Uterus (tissue), 4 donors: ENCODE measurements around the gene NPTXR. TPM values are rescaled to one million over a fixed set of nuclear protein-coding genes. Genes with fewer than 3 reads are reported as not detected.

Source experiments
- DNase-seq, 2 donors: peaks; one replicate each; pipeline ENCODE4 v3.0.0-alpha.2; 2019 to 2020
- H3K27ac ChIP-seq, 2 donors: fragments of 200-600 bp; sonication (generic); 1 replicate in 1 of 2; 2 replicates in 1 of 2; pipeline ENCODE4 v1.5.1; 2016 to 2018
- H3K27me3 ChIP-seq, 2 donors: fragments of 200-600 bp; sonication (generic); one replicate each; pipeline ENCODE4 v1.5.1; 2018 to 2019; ENCODE audit warnings: control low read depth in 1 of 2
- H3K36me3 ChIP-seq, 2 donors: fragments of 200-600 bp; sonication (generic); one replicate each; pipeline ENCODE4 v1.5.1; 2019; ENCODE audit warnings: control low read depth in 1 of 2
- H3K4me1 ChIP-seq, 2 donors: fragments of 200-600 bp; sonication (generic); one replicate each; pipeline ENCODE4 v1.5.1; 2018 to 2019; ENCODE audit warnings: control low read depth in 1 of 2
- H3K4me3 ChIP-seq, 2 donors: fragments of 200-600 bp; sonication (generic); 1 replicate in 1 of 2; 2 replicates in 1 of 2; pipeline ENCODE4 v1.5.1; 2018 to 2019; ENCODE audit warnings: mild to moderate bottlenecking in 1 of 2
- H3K9me3 ChIP-seq, 2 donors: fragments of 200-600 bp; sonication (generic); one replicate each; pipeline ENCODE4 v1.5.1; 2019; ENCODE audit warnings: control low read depth in 1 of 2
- POLR2A ChIP-seq, 2 donors: fragments of 450-650 bp; IDR thresholded peaks; one replicate each; pipeline ENCODE4 v1.6.1; 2016; ENCODE audit warnings: antibody characterized with exemption in 2 of 2, mild to moderate bottlenecking in 1 of 2, moderate library complexity in 1 of 2
- intact Hi-C: fragments of 100-400 bp; cut with DNase I; formaldehyde crosslinking; loops from one replicate; pipeline ENCODE4 v1.15.1; 2023; ENCODE audit warnings: low total_unique reads
- total RNA-seq, 4 donors: library from RNA; depleted of rRNA in 3 of 4; stranded (reverse); fragments of >200 nt in 3 of 4; gene quantifications; one replicate each; pipeline versions ENCODE4 v1.1.0 to v1.2.4, GENCODE V29; 2014 to 2023
- TF ChIP-seq, protein P1 (sequence below), 4 experiments: fragments of 200-600 bp in 2 of 4; fragments of 450-650 bp in 2 of 4; sonication (generic) in 2 of 4; IDR thresholded peaks; one replicate each; pipeline ENCODE4 v1.5.1; 2016 to 2019; ENCODE audit warnings: antibody characterized with exemption in 4 of 4, mild to moderate bottlenecking in 2 of 4, moderate library complexity in 1 of 4
- donor health status: DM: yes; HTN: yes; CAD: no.

NPTXR gene
- total RNA-seq, 4 donors from 2014 or later = 1.8 to 24.1 (median 10.0) TPM

DNA sequence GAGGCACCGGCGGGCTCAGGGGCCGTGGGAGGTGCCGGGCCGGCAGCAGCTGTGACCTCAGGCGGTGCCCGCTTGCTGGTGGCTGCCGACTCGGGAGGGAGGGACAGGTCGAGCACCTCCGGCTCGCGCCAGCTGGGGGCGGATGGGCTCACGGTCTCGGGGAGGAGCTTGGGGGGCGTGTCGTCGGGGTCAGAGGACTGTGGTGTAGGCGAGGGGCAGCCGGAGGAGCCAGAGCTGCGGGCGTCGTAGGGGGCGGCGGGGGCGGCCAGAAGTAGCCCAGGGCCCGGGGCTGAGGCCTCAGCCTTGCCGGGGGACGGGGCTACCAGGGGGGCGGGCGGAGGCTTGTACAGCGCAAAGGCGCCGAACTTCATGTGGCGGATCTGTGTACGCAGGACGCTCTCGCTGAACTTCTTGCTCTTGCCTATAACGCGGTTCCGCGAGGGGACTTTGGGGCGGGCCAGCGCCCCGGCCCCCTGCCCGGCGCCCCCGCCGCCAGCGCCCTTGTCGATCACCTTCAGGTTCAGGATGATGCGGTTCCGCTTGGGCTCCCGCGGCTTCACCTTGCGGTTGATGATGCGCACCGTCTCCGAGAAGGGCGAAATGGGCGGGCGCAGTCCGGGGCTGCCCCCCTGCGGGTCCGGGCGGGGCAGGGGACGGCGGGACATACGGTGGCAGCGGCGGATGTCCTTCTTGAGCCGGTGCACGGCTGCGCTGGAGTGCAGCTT, 22.7 kb upstream of the NPTXR start:
- Histone ChIP-seq H3K9me3 (no peaks in the 10 kb centered on the region), H3K36me3 (no peaks in the 10 kb centered on the region), H3K27ac (peak overlapping the region in 1 of 2 donors; percentile 63), H3K27me3 (no peaks in the 10 kb centered on the region), H3K4me1 (peaks cover 0 to 25% of the 10 kb centered on the region in 2 donors), H3K4me3 (no peak overlapping the region)
- DNase-seq = peak in 1 of 2 donors; percentile 17
- TF ChIP-seq, protein P1, sequence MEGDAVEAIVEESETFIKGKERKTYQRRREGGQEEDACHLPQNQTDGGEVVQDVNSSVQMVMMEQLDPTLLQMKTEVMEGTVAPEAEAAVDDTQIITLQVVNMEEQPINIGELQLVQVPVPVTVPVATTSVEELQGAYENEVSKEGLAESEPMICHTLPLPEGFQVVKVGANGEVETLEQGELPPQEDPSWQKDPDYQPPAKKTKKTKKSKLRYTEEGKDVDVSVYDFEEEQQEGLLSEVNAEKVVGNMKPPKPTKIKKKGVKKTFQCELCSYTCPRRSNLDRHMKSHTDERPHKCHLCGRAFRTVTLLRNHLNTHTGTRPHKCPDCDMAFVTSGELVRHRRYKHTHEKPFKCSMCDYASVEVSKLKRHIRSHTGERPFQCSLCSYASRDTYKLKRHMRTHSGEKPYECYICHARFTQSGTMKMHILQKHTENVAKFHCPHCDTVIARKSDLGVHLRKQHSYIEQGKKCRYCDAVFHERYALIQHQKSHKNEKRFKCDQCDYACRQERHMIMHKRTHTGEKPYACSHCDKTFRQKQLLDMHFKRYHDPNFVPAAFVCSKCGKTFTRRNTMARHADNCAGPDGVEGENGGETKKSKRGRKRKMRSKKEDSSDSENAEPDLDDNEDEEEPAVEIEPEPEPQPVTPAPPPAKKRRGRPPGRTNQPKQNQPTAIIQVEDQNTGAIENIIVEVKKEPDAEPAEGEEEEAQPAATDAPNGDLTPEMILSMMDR (IDR thresholded peaks at IDR 0.05) = no peak
- no peak for TF ChIP-seq POLR2A (IDR thresholded peaks at IDR 0.05)
- intact Hi-C loops = loop anchor here (10.0 kb wide), 2 partner anchors 108 to 258 kb away; no protein-coding TSS in a partner anchor

DNA sequence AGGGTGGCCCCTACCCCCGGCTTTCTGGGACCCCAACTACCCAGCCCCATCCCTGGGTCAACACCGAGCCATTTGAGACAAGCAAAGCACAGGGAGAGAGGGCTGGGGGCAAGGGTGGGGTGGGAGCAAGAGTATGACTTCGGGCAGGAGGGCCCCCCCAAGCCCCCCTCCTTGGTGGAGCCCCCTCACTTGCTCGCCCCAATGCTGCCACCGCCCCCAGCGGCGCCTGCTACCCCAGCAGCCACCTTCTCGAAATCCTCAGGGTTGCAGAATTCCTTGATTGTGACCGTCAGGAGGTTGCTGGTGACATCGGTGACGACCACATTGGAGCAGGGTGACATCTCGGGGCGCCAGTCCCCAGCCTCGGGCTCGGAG, 22.2 kb upstream of the NPTXR start:
- no peak overlapping the region for H3K4me3 ChIP-seq
- DNase-seq = no peak
- intact Hi-C loops = loop anchor here (10.0 kb wide), 2 partner anchors 109 to 259 kb away; no protein-coding TSS in a partner anchor
- peak overlapping the region; percentile 60 to 63 for H3K27ac ChIP-seq
- H3K4me1 ChIP-seq = peaks cover 0 to 25% of the 10 kb centered on the region in 2 donors
- H3K27me3 ChIP-seq = no peaks in the 10 kb centered on the region
- H3K36me3 ChIP-seq = no peaks in the 10 kb centered on the region
- no peaks in the 10 kb centered on the region for H3K9me3 ChIP-seq
- no peak for TF ChIP-seq POLR2A (IDR thresholded peaks at IDR 0.05)
- TF ChIP-seq, protein P1 (IDR thresholded peaks at IDR 0.05) = no peak

DNA sequence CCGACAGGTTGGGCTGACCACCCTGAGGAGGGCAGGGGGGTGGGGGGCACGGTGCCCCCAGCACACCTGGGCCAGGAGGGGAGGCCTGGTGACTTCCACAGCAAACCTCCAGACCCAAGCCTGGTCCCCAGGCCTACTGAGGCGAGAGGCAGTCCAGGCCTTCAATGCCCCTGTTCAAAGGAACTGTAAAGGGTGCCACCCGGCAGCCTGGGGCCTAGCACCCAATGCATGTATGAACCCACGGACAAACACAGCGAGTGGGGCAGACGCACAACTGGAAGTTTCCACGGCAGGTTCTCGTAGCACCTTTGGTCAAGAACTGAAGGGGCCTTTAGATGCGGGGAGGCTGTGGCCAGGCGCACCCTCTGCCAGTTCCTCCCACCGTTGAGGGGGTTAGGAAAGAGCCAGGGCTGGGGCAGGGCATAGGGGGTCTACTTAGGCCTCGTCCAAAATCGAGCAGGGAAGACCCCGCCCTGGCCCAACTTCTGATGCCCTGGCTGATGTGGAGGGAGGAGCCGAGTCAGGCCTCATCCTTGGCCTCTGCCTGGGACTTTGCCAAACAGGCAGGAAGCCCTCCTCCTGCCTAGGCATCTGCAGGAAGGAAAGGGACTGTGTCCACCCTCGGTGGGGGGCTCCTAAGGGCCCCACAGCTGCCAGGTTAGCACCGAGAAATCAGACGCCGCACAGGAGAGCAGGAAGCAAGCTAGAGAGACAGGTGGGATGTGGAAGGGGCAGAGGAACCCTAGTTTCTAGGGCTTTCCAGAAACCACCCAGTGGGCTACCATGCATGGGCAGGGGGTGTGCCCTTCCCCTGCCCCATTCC, 21.6 kb upstream of the NPTXR start:
- H3K9me3 ChIP-seq = no peaks in the 10 kb centered on the region
- H3K36me3 ChIP-seq = no peaks in the 10 kb centered on the region
- DNase-seq = peak in 1 of 2 donors; percentile 20
- TF ChIP-seq, protein P1 (IDR thresholded peaks at IDR 0.05) = no peak
- TF ChIP-seq POLR2A (IDR thresholded peaks at IDR 0.05) = no peak
- no peak overlapping the region for H3K4me3 ChIP-seq
- no peaks in the 10 kb centered on the region for H3K27me3 ChIP-seq
- peaks cover 0 to 20% of the 10 kb centered on the region in 2 donors for H3K4me1 ChIP-seq
- H3K27ac ChIP-seq = peak overlapping the region; percentile 60 to 63
- intact Hi-C loops = loop anchor here (10.0 kb wide), 2 partner anchors 109 to 259 kb away; no protein-coding TSS in a partner anchor

DNA sequence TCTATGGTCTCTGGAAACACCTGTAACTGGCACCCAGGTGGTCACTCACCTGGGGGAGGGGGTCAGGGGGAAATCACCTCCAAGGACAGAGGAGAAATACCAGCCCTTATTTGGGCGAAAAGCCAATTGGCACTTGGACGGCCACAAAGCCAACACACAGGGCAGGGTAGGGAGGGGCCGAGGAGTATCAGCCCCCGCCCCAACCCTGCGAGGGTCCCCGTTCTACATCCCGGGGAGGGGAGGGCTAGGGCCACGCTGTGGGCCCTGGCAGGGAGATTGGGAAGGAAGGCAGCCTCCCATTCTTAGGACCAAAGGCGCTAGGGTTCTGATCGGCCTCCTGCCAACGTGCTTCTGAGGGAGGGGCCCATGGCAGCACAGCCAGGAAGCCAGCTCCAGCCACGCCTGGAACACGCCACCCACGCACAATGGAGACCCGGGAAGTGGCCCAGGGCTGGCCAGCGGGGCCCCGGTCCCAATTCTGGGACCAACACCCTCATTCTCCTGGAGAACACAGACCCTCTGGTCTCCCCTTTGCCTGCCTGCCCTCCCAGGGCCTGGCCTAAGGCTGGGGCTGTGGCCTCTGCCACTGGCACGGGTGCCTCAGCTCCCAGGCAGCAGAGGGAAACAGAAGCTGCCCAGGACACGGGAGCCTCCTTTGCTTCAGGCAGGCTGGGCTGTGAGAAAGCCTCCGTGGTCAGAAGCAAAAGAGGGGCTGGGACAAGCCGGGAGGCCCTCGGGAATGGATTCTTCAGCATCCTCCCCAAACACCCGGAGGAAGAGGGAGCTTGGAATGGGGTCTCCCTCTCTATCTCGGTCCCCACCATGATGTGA, 20.7 kb upstream of the NPTXR start:
- H3K27me3 ChIP-seq = no peaks in the 10 kb centered on the region
- DNase-seq = peak; percentile 56 to 65
- no peak for TF ChIP-seq POLR2A (IDR thresholded peaks at IDR 0.05)
- TF ChIP-seq, protein P1 (IDR thresholded peaks at IDR 0.05) = no peak
- no peak overlapping the region for H3K4me3 ChIP-seq
- H3K4me1 ChIP-seq = peaks cover 0 to 20% of the 10 kb centered on the region in 2 donors
- intact Hi-C loops = loop anchor here (10.0 kb wide), 2 partner anchors 110 to 260 kb away; no protein-coding TSS in a partner anchor
- peak overlapping the region; percentile 60 to 63 for H3K27ac ChIP-seq
- H3K9me3 ChIP-seq = no peaks in the 10 kb centered on the region
- H3K36me3 ChIP-seq = no peaks in the 10 kb centered on the region
